Measurements from ENCODE around the gene SLC6A11. TPM values are rescaled to one million over a fixed set of nuclear protein-coding genes. Genes with fewer than 3 reads are reported as not detected.

SLC6A11 gene
- total and polyA plus RNA-seq, 2 of the 13 experiments (the other 11 are each of a cell fraction or from before 2014, with no cell fraction given) = 17.9 to 34.5 TPM

- TF ChIP-seq ZBTB7A (CRISPR knock-in tag; IDR thresholded peaks at IDR 0.05) (no peak), MLXIP (CRISPR knock-in tag; IDR thresholded peaks at IDR 0.05; ENCODE audit: borderline replicate concordance) (no peak), ELF4 (CRISPR knock-in tag; IDR thresholded peaks at IDR 0.05; ENCODE audit: borderline replicate concordance) (no peak), ATRX (CRISPR knock-in tag; IDR thresholded peaks at IDR 0.05; ENCODE audit: borderline replicate concordance) (no peak), ZNF274 (CRISPR knock-in tag; IDR thresholded peaks at IDR 0.05) (no peak), SOX13 (IDR thresholded peaks at IDR 0.05) (no peak), SOX13 (CRISPR knock-in tag; conservative IDR thresholded peaks at IDR 0.05 in 1 of 2, IDR thresholded peaks at IDR 0.05 in 1 of 2) (no peak)
Observed at GRCh38 chr3:10962481-10963036, 146.5 kb downstream of the SLC6A11 start (continued).

DNA sequence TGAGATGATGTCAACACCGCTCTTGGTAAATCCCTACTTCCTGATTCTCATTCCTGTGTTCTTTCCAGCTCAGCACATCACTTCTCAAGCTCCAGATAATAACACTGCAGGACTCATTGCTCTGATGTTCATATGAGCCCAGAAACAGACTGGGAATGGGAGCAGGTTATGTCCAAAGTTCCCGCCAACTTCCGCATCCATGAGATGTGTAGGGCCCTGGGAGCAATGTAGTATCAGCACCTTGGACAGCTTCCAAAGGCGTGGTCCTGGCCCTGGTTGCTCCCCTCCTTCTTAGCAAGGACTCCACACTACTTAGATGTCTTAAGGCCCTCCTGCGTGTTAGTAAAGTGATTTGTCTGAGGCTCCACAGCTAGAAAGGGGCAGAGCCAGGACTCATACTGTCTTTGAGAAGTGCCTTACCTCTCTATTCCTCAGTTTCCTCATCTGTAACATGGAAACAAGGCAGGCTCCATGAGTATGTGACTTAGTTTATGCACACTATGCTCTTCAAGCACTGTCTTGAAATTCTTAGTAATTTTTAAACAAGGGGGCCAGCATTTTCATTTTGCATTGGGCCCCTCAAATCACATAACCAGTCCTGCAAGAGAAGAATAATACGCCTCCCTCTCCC, 148.6 kb downstream of the SLC6A11 start:
- no peaks in the 10 kb centered on the region for H3K36me3 ChIP-seq (replicated peaks in 1 of 2; ENCODE audit: control insufficient read depth in 1 of 2, insufficient read depth in 2 of 2, low read length in 2 of 2)
- no peaks in the 10 kb centered on the region for H3K9me3 ChIP-seq (ENCODE audit: low read length)
- H3K9ac ChIP-seq (ENCODE audit: insufficient read depth, low read depth, low read length) = no peak overlapping the region
- POLR2A ChIA-PET = no interaction called here
- intact Hi-C loops (cut with micrococcal nuclease; ENCODE audit: unreplicated experiment) (no loop called here), in situ Hi-C loops (cut with HindIII; ENCODE audit: extremely low pct_ligation_motif_present, low pct_unique_long_range_greater_than_20kb) (no loop called here)
- H2AFZ ChIP-seq (ENCODE audit: low read length) = no peak overlapping the region
- no peaks in the 10 kb centered on the region for H4K20me1 ChIP-seq (ENCODE audit: insufficient read depth, low read length)
- peak; percentile 54; the same call in 2 of the 3 replicates for ATAC-seq
- FAIRE-seq = no peak
- H3K4me2 ChIP-seq (ENCODE audit: low read depth, low read length) = no peak overlapping the region
- H3K27ac ChIP-seq (ENCODE audit: extremely low read length, insufficient read depth, low read length) = no peak overlapping the region
- no peak overlapping the region for H3K4me3 ChIP-seq (replicated peaks in 1 of 3; ENCODE audit: insufficient read depth in 1 of 3, low read depth in 2 of 3, low read length in 3 of 3)
- no TSS peak for BruUV-seq (replicated peaks)
- H3K79me2 ChIP-seq (ENCODE audit: insufficient read depth, low read length) = no peaks in the 10 kb centered on the region
- CTCF ChIA-PET (ENCODE audit: low intra/inter-chr PET ratio, low total read pairs) = no interaction called here
- no peak for DNase-seq (ENCODE audit: low spot score)
- H3K4me1 ChIP-seq (ENCODE audit: insufficient read depth, low read length) = no peaks in the 10 kb centered on the region
- WGBS (ENCODE audit: low lambda C conversion rate) = 39% methylated on average over 5 of the region's 6 CpGs
- H3K27me3 ChIP-seq (ENCODE audit: control insufficient read depth in 1 of 2, insufficient read depth in 2 of 2, low read length in 2 of 2) = peaks cover 1 to 4% of the 10 kb centered on the region in 2 experiments; a peak in 1 of 5 replicates
- TF ChIP-seq, protein P1, sequence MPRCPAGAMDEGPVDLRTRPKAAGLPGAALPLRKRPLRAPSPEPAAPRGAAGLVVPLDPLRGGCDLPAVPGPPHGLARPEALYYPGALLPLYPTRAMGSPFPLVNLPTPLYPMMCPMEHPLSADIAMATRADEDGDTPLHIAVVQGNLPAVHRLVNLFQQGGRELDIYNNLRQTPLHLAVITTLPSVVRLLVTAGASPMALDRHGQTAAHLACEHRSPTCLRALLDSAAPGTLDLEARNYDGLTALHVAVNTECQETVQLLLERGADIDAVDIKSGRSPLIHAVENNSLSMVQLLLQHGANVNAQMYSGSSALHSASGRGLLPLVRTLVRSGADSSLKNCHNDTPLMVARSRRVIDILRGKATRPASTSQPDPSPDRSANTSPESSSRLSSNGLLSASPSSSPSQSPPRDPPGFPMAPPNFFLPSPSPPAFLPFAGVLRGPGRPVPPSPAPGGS (CRISPR knock-in tag; IDR thresholded peaks at IDR 0.05) = no peak
- TF ChIP-seq, protein P2, sequence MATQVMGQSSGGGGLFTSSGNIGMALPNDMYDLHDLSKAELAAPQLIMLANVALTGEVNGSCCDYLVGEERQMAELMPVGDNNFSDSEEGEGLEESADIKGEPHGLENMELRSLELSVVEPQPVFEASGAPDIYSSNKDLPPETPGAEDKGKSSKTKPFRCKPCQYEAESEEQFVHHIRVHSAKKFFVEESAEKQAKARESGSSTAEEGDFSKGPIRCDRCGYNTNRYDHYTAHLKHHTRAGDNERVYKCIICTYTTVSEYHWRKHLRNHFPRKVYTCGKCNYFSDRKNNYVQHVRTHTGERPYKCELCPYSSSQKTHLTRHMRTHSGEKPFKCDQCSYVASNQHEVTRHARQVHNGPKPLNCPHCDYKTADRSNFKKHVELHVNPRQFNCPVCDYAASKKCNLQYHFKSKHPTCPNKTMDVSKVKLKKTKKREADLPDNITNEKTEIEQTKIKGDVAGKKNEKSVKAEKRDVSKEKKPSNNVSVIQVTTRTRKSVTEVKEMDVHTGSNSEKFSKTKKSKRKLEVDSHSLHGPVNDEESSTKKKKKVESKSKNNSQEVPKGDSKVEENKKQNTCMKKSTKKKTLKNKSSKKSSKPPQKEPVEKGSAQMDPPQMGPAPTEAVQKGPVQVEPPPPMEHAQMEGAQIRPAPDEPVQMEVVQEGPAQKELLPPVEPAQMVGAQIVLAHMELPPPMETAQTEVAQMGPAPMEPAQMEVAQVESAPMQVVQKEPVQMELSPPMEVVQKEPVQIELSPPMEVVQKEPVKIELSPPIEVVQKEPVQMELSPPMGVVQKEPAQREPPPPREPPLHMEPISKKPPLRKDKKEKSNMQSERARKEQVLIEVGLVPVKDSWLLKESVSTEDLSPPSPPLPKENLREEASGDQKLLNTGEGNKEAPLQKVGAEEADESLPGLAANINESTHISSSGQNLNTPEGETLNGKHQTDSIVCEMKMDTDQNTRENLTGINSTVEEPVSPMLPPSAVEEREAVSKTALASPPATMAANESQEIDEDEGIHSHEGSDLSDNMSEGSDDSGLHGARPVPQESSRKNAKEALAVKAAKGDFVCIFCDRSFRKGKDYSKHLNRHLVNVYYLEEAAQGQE (IDR thresholded peaks at IDR 0.05; ENCODE audit: borderline replicate concordance in 1 of 2, low read depth in 1 of 2, low read length in 2 of 2) = peak; percentile 89 to 96
- TF ChIP-seq ZNF737 (CRISPR knock-in tag; IDR thresholded peaks at IDR 0.05; ENCODE audit: borderline replicate concordance) (no peak), SPEN (CRISPR knock-in tag; IDR thresholded peaks at IDR 0.05; ENCODE audit: low read depth) (no peak), ZNF776 (CRISPR knock-in tag; IDR thresholded peaks at IDR 0.05) (no peak), TBX3 (IDR thresholded peaks at IDR 0.05; ENCODE audit: borderline replicate concordance) (no peak)
- TF ChIP-seq, protein P3, sequence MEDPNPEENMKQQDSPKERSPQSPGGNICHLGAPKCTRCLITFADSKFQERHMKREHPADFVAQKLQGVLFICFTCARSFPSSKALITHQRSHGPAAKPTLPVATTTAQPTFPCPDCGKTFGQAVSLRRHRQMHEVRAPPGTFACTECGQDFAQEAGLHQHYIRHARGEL (CRISPR knock-in tag; IDR thresholded peaks at IDR 0.05) = no peak

All from HepG2 (cell line).